HepG2 (cell line): ENCODE results near the gene MCM3AP. TPM values are rescaled to one million over a fixed set of nuclear protein-coding genes. Genes with fewer than 3 reads are reported as not detected.
A peak's percentile ranks its signal among the peaks of the same experiment; 100 is the strongest.

ENCODE experiments used
- CENPT ChIP-seq: sonication (generic); formaldehyde crosslinking; IDR thresholded peaks from 2 replicates; pipeline ENCODE4 v1.8.0; 2022; ENCODE audit warnings: low read depth, mild to moderate bottlenecking, moderate library complexity, missing genetic modification reagents
- FOXJ3 ChIP-seq: sonication (generic); formaldehyde crosslinking; IDR thresholded peaks from 2 replicates; pipeline ENCODE4 v1.4.0; 2020; ENCODE audit warnings: missing genetic modification reagents, mild to moderate bottlenecking, borderline replicate concordance
- GTF2F1 ChIP-seq: fragments of 150-350 bp; IDR thresholded peaks from 2 replicates; pipeline ENCODE4 v1.6.1; 2014; ENCODE audit warnings: low read length
- MAFG ChIP-seq: sonication (generic); formaldehyde crosslinking; IDR thresholded peaks from 2 replicates; pipeline ENCODE4 v1.5.1; 2020; ENCODE audit warnings: mild to moderate bottlenecking, missing genetic modification reagents
- MLLT10 ChIP-seq: sonication (generic); formaldehyde crosslinking; IDR thresholded peaks from 2 replicates; pipeline ENCODE4 v1.4.0; 2020; ENCODE audit warnings: missing genetic modification reagents
- SMC3 ChIP-seq: IDR thresholded peaks from 2 replicates; pipeline ENCODE4 v1.6.1; 2011; ENCODE audit warnings: low read length, improper control_type of control experiment
- ZNF253 ChIP-seq: sonication (generic); formaldehyde crosslinking; IDR thresholded peaks from 2 replicates; pipeline ENCODE4 v1.8.0; 2022; ENCODE audit warnings: mild to moderate bottlenecking, missing genetic modification reagents, borderline replicate concordance
- ZNF777 ChIP-seq: sonication (generic); formaldehyde crosslinking; IDR thresholded peaks from 2 replicates; pipeline ENCODE4 v1.4.0; 2020; ENCODE audit warnings: missing genetic modification reagents
- ZSCAN20 ChIP-seq: sonication (generic); formaldehyde crosslinking; IDR thresholded peaks from 2 replicates; pipeline ENCODE4 v1.4.0; 2020; ENCODE audit warnings: missing genetic modification reagents, mild to moderate bottlenecking, borderline replicate concordance
- polyA plus RNA-seq, 8 experiments: library from polyadenylated mRNA; depleted of rRNA in 3 of 8; stranded (reverse) in 7 of 8; unstranded in 1 of 8; fragments of >200 nt; fragmentation: Illumina TruSeq in 4 of 8; extraction: Trizol in 4 of 8; gene quantifications; 2 replicates each; pipeline versions ENCODE4 v1.2.1 to v1.2.3, GENCODE V29; 2011 to 2016; ENCODE audit warnings: low read depth in 4 of 8, missing spikeins in 1 of 8, mixed read lengths in 1 of 8; ENCODE audit not compliant: insufficient read depth in 1 of 8
- total RNA-seq, 5 experiments: library from RNA; depleted of rRNA; stranded (reverse); fragments of >200 nt; fragmentation: Illumina TruSeq; extraction: Trizol; gene quantifications; 2 replicates each; pipeline ENCODE4 v1.2.3, GENCODE V29; 2016; ENCODE audit warnings: low read depth in 1 of 5
- TF ChIP-seq, protein P1 (sequence below): sonication (generic); formaldehyde crosslinking; IDR thresholded peaks from 2 replicates; pipeline ENCODE4 v1.9.0; 2022; ENCODE audit warnings: low read depth, missing genetic modification reagents
- TF ChIP-seq, protein P2 (sequence below): sonication (generic); formaldehyde crosslinking; IDR thresholded peaks from 2 replicates; pipeline ENCODE4 v1.4.0; 2020; ENCODE audit warnings: mild to moderate bottlenecking, missing genetic modification reagents
- TF ChIP-seq, protein P3 (sequence below): sonication (generic); formaldehyde crosslinking; IDR thresholded peaks from 2 replicates; pipeline ENCODE4 v1.5.1; 2020; ENCODE audit warnings: missing genetic modification reagents, mild to moderate bottlenecking, borderline replicate concordance
- TF ChIP-seq, protein P4 (sequence below): sonication (generic); formaldehyde crosslinking; IDR thresholded peaks from 2 replicates; pipeline ENCODE4 v1.8.1; 2023; ENCODE audit warnings: mild to moderate bottlenecking, missing genetic modification reagents
- TF ChIP-seq, protein P5 (sequence below): sonication (generic); formaldehyde crosslinking; IDR thresholded peaks from 2 replicates; pipeline ENCODE4 v1.4.0; 2020; ENCODE audit warnings: missing genetic modification reagents
- TF ChIP-seq, protein P6 (sequence below): IDR thresholded peaks from 2 replicates; pipeline ENCODE4 v1.6.1; 2018; ENCODE audit warnings: missing genetic modification reagents
- TF ChIP-seq, protein P7 (sequence below): sonication (generic); formaldehyde crosslinking; IDR thresholded peaks from 2 replicates; pipeline ENCODE4 v1.4.0; 2020; ENCODE audit warnings: missing genetic modification reagents

Gene MCM3AP
- total and polyA plus RNA-seq, 2 of the 13 experiments (the other 11 are each of a cell fraction or from before 2014, with no cell fraction given): 27.0 to 54.7 TPM

DNA sequence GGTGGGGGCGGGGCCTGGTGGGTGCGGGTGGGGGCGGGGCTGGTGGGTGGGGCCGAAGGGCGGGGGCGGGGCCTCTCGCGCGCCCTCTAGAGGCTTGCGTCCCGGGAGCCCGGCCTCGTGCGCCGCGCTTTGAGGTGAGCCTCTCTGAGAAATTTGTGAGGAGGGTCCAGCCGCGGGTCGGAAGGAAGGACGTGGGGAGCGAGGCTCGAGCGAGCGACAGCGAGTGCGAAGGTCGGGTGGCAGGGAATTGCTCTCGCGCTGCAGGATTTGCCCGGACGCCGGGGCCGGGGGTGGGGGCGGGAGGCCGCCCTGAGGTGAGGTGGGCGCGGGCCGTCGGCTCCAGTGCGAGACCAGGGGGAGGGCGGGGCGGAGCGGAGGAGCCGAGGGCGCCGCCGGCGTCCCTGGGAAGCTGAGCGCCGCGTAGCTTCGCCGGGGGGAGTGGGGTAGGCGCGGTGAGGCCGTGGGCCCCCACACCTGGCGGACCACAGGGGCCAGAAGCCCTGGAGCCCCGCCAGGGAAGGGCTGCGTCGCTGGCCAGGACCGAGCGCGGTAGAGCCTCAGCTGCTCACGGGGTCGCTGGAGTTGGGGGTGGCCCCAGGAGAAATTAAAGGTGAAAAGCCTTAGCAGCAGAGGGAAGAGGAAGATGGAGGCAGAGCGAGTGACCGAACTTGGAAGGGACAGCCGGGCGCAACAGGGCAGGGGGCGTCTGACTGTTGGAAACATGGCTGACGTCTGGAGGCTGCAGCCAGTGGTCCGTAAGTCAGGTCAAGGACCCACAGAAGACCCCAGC, 56.1 kb downstream of the MCM3AP start (continued):
- TF ChIP-seq, protein P1, sequence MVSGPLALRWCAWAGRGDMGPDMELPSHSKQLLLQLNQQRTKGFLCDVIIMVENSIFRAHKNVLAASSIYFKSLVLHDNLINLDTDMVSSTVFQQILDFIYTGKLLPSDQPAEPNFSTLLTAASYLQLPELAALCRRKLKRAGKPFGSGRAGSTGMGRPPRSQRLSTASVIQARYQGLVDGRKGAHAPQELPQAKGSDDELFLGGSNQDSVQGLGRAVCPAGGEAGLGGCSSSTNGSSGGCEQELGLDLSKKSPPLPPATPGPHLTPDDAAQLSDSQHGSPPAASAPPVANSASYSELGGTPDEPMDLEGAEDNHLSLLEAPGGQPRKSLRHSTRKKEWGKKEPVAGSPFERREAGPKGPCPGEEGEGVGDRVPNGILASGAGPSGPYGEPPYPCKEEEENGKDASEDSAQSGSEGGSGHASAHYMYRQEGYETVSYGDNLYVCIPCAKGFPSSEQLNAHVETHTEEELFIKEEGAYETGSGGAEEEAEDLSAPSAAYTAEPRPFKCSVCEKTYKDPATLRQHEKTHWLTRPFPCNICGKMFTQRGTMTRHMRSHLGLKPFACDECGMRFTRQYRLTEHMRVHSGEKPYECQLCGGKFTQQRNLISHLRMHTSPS (CRISPR knock-in tag): no peak
- TF ChIP-seq FOXJ3 (CRISPR knock-in tag): no peak
- TF ChIP-seq, protein P2, sequence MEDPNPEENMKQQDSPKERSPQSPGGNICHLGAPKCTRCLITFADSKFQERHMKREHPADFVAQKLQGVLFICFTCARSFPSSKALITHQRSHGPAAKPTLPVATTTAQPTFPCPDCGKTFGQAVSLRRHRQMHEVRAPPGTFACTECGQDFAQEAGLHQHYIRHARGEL (CRISPR knock-in tag): no peak
- no peak for TF ChIP-seq ZNF777 (CRISPR knock-in tag)
- TF ChIP-seq, protein P3, sequence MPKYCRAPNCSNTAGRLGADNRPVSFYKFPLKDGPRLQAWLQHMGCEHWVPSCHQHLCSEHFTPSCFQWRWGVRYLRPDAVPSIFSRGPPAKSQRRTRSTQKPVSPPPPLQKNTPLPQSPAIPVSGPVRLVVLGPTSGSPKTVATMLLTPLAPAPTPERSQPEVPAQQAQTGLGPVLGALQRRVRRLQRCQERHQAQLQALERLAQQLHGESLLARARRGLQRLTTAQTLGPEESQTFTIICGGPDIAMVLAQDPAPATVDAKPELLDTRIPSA (CRISPR knock-in tag): no peak
- TF ChIP-seq ZSCAN20 (CRISPR knock-in tag): no peak
- TF ChIP-seq, protein P4, sequence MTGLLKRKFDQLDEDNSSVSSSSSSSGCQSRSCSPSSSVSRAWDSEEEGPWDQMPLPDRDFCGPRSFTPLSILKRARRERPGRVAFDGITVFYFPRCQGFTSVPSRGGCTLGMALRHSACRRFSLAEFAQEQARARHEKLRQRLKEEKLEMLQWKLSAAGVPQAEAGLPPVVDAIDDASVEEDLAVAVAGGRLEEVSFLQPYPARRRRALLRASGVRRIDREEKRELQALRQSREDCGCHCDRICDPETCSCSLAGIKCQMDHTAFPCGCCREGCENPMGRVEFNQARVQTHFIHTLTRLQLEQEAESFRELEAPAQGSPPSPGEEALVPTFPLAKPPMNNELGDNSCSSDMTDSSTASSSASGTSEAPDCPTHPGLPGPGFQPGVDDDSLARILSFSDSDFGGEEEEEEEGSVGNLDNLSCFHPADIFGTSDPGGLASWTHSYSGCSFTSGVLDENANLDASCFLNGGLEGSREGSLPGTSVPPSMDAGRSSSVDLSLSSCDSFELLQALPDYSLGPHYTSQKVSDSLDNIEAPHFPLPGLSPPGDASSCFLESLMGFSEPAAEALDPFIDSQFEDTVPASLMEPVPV (CRISPR knock-in tag): 0 out of 2 replicates have a peak, but pooled peaks have one; percentile 30
- no peak for TF ChIP-seq CENPT (CRISPR knock-in tag)
- no peak for TF ChIP-seq ZNF253 (CRISPR knock-in tag)
- TF ChIP-seq, protein P5, sequence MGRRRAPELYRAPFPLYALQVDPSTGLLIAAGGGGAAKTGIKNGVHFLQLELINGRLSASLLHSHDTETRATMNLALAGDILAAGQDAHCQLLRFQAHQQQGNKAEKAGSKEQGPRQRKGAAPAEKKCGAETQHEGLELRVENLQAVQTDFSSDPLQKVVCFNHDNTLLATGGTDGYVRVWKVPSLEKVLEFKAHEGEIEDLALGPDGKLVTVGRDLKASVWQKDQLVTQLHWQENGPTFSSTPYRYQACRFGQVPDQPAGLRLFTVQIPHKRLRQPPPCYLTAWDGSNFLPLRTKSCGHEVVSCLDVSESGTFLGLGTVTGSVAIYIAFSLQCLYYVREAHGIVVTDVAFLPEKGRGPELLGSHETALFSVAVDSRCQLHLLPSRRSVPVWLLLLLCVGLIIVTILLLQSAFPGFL: no peak
- no peak for TF ChIP-seq GTF2F1
- TF ChIP-seq SMC3: no peak
- TF ChIP-seq MAFG (CRISPR knock-in tag): no peak
- TF ChIP-seq, protein P6, sequence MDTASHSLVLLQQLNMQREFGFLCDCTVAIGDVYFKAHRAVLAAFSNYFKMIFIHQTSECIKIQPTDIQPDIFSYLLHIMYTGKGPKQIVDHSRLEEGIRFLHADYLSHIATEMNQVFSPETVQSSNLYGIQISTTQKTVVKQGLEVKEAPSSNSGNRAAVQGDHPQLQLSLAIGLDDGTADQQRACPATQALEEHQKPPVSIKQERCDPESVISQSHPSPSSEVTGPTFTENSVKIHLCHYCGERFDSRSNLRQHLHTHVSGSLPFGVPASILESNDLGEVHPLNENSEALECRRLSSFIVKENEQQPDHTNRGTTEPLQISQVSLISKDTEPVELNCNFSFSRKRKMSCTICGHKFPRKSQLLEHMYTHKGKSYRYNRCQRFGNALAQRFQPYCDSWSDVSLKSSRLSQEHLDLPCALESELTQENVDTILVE (CRISPR knock-in tag): no peak
- no peak for TF ChIP-seq MLLT10 (CRISPR knock-in tag)
- TF ChIP-seq, protein P7, sequence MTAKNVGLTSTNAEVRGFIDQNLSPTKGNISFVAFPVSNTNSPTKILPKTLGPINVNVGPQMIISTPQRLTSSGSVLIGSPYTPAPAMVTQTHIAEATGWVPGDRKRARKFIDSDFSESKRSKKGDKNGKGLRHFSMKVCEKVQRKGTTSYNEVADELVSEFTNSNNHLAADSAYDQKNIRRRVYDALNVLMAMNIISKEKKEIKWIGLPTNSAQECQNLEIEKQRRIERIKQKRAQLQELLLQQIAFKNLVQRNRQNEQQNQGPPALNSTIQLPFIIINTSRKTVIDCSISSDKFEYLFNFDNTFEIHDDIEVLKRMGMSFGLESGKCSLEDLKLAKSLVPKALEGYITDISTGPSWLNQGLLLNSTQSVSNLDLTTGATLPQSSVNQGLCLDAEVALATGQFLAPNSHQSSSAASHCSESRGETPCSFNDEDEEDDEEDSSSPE: no peak; the same call in none of the 2 replicates
